ENCODE results near the gene CCDC171. TPM values are rescaled to one million over a fixed set of nuclear protein-coding genes. Genes with fewer than 3 reads are reported as not detected.
A peak's percentile ranks its signal among the peaks of the same experiment; 100 is the strongest.

Gene CCDC171
- total and polyA plus RNA-seq, 2 experiments from 2014 or later, result 0.73 to 2.9 TPM

- H3K9me2 ChIP-seq (replicated peaks; ENCODE audit: insufficient read depth), result no peaks in the 10 kb centered on the region
- H3K36me3 ChIP-seq (replicated peaks; ENCODE audit: insufficient read depth, low read depth), result no peaks in the 10 kb centered on the region
- H4K20me1 ChIP-seq (ENCODE audit: insufficient read depth, poor library complexity, severe bottlenecking), result no peaks in the 10 kb centered on the region
- H3K27me3 ChIP-seq, result peaks cover 8% of the 10 kb centered on the region
- H3K79me2 ChIP-seq, result no peaks in the 10 kb centered on the region
- WGBS (ENCODE audit: low lambda C conversion rate, missing lambda C conversion rate), result 4% methylated on average over 13 of the region's 13 CpGs
- H3K4me2 ChIP-seq, result peak overlapping the region; percentile 87
- H2AFZ ChIP-seq, result peak overlapping the region; percentile 88
- no peak for DNase-seq (ENCODE audit: low spot score)
- H3K27ac ChIP-seq, result peak overlapping the region; percentile 92
- H3K4me1 ChIP-seq (ENCODE audit: insufficient read depth), result peaks cover 3% of the 10 kb centered on the region
- TF ChIP-seq EZH2phosphoT487 (IDR thresholded peaks at IDR 0.05; ENCODE audit: low read depth, severe bottlenecking, unreplicated experiment) (no peak), CTCF (IDR thresholded peaks at IDR 0.05; ENCODE audit: poor library complexity) (no peak), EZH2 (IDR thresholded peaks at IDR 0.05; ENCODE audit: borderline replicate concordance) (no peak)
- H3K9me3 ChIP-seq (ENCODE audit: low read depth), result no peaks in the 10 kb centered on the region
- peak overlapping the region; percentile 75 for H3K4me3 ChIP-seq
Measured at GRCh38 chr9:15553528-15553898, 670 bp downstream of the CCDC171 start.

DNA sequence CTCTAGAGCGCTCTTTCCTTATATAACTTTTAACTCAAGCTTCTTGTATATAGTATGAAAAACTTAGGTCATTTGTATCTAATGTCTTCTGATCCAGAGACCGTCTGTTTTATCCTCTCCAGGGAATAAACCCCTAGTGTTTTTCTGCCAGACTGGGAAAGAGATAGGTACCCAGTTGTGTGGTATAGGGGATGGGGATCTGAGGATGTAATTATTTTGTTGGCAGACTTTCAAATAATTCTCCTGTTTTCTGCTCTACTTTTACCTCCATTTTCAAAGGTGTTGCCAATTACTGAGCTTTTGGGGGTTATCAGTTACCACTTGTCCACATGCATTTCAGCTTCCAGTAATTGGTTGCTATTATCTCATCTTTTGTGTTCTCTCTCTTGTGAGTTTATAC lies 17.9 kb downstream of the CCDC171 start:
- no peak for DNase-seq (ENCODE audit: low spot score)
- TF ChIP-seq EZH2 (IDR thresholded peaks at IDR 0.05; ENCODE audit: borderline replicate concordance) (no peak), EZH2phosphoT487 (IDR thresholded peaks at IDR 0.05; ENCODE audit: low read depth, severe bottlenecking, unreplicated experiment) (no peak), CTCF (IDR thresholded peaks at IDR 0.05; ENCODE audit: poor library complexity) (no peak)

GRCh38 chr9:15572200-15572770 lies 19.4 kb downstream of the CCDC171 start:
- Histone ChIP-seq H3K36me3 (replicated peaks; ENCODE audit: insufficient read depth, low read depth) (no peaks in the 10 kb centered on the region), H3K27ac (no peak overlapping the region), H4K20me1 (ENCODE audit: insufficient read depth, poor library complexity, severe bottlenecking) (no peaks in the 10 kb centered on the region), H2AFZ (no peak overlapping the region), H3K4me3 (no peak overlapping the region), H3K9me2 (replicated peaks; ENCODE audit: insufficient read depth) (no peaks in the 10 kb centered on the region), H3K4me1 (ENCODE audit: insufficient read depth) (no peaks in the 10 kb centered on the region), H3K4me2 (no peak overlapping the region), H3K79me2 (no peaks in the 10 kb centered on the region), H3K27me3 (no peaks in the 10 kb centered on the region), H3K9me3 (ENCODE audit: low read depth) (no peaks in the 10 kb centered on the region)
- WGBS (ENCODE audit: low lambda C conversion rate, missing lambda C conversion rate), result 77% methylated on average over 1 of the region's 1 CpG
- no peak for DNase-seq (ENCODE audit: low spot score)
- TF ChIP-seq EZH2 (IDR thresholded peaks at IDR 0.05; ENCODE audit: borderline replicate concordance) (no peak), CTCF (IDR thresholded peaks at IDR 0.05; ENCODE audit: poor library complexity) (no peak), EZH2phosphoT487 (IDR thresholded peaks at IDR 0.05; ENCODE audit: low read depth, severe bottlenecking, unreplicated experiment) (no peak)

More for the DNA sequence above, 17.9 kb downstream of the CCDC171 start:
- WGBS (ENCODE audit: low lambda C conversion rate, missing lambda C conversion rate), result 84% methylated on average over 2 of the region's 2 CpGs
- Histone ChIP-seq H3K4me2 (no peak overlapping the region), H3K36me3 (replicated peaks; ENCODE audit: insufficient read depth, low read depth) (no peaks in the 10 kb centered on the region), H2AFZ (no peak overlapping the region), H3K9me2 (replicated peaks; ENCODE audit: insufficient read depth) (no peaks in the 10 kb centered on the region), H3K4me3 (no peak overlapping the region), H3K79me2 (no peaks in the 10 kb centered on the region), H3K4me1 (ENCODE audit: insufficient read depth) (no peaks in the 10 kb centered on the region), H3K27me3 (no peaks in the 10 kb centered on the region), H3K9me3 (ENCODE audit: low read depth) (no peaks in the 10 kb centered on the region), H4K20me1 (ENCODE audit: insufficient read depth, poor library complexity, severe bottlenecking) (no peaks in the 10 kb centered on the region), H3K27ac (no peak overlapping the region)

Measured in hepatocyte (in vitro differentiated cells).